SK-N-SH (cell line): ENCODE data around the gene SCGB1D4. TPM values are rescaled to one million over a fixed set of nuclear protein-coding genes. Genes with fewer than 3 reads are reported as not detected.
"Not testable (repeated sequence)": the region's sequence is repeated elsewhere in the genome, so short reads cannot be mapped to it uniquely, and the experiment has no call there.

Experiments
- CTCF ChIA-PET: fragments of 300-600, 350-600 bp; formaldehyde crosslinking; extraction: SDS; loops from one replicate; lab custom pipeline; 2021; lab: Yijun Ruan, JAX
- POLR2A ChIA-PET: fragments of 350-600 bp; sonication (Branson Sonifier 250); formaldehyde crosslinking; extraction: SDS; loops from one replicate; lab custom pipeline; 2020; ENCODE audit warnings: antibody characterized with exemption, inconsistent platforms; lab: Yijun Ruan, JAX
- DNase-seq: peaks from one replicate; pipeline ENCODE4 v3.0.0; 2012
- H2AFZ ChIP-seq: fragments of 200-600 bp; sonication (generic); 2 replicates; pipeline ENCODE4 v1.8.1; 2016; ENCODE audit warnings: antibody characterized with exemption, mild to moderate bottlenecking, low read depth
- H3F3A ChIP-seq: fragments of 200-600 bp; sonication (generic); replicated peaks from 2 replicates; pipeline ENCODE3; 2016; ENCODE audit warnings: antibody characterized with exemption, mild to moderate bottlenecking; ENCODE audit not compliant: insufficient read depth
- H3K27ac ChIP-seq, 2 experiments: fragments of 200-500 bp in 1 of 2; fragments of 200-600 bp in 1 of 2; sonication (Bioruptor generic) in 1 of 2; sonication (generic), shearing (Covaris generic) in 1 of 2; 2 replicates each; pipeline versions ENCODE4 v1.5.1 to v1.6.1; 2014 to 2016; ENCODE audit warnings: low read depth in 2 of 2, inconsistent platforms in 1 of 2, low read length in 1 of 2, mild to moderate bottlenecking in 1 of 2, mixed read lengths in 1 of 2
- H3K27me3 ChIP-seq: fragments of 200-600 bp; sonication (generic), shearing (Covaris generic); 2 replicates; pipeline ENCODE4 v1.6.1; 2016; ENCODE audit warnings: mixed run types; ENCODE audit not compliant: insufficient read depth
- H3K36me3 ChIP-seq, 2 experiments: fragments of 200-500 bp in 1 of 2; fragments of 200-600 bp in 1 of 2; sonication (Bioruptor generic) in 1 of 2; sonication (generic) in 1 of 2; replicated peaks in 1 of 2; 2 replicates each; pipeline versions ENCODE3 to v1.5.1; 2014 to 2016; ENCODE audit warnings: low read length in 1 of 2, mild to moderate bottlenecking in 1 of 2; ENCODE audit not compliant: insufficient read depth in 2 of 2, control insufficient read depth in 1 of 2
- H3K4me1 ChIP-seq, 2 experiments: fragments of 200-500 bp in 1 of 2; fragments of 200-600 bp in 1 of 2; sonication (Bioruptor generic) in 1 of 2; sonication (generic), shearing (Covaris generic) in 1 of 2; 2 replicates each; pipeline versions ENCODE4 v1.5.1 to v1.6.1; 2014 to 2016; ENCODE audit warnings: low read depth in 1 of 2, low read length in 1 of 2, mixed run types in 1 of 2; ENCODE audit not compliant: insufficient read depth in 2 of 2, control insufficient read depth in 1 of 2
- H3K4me2 ChIP-seq: fragments of 200-600 bp; sonication (generic), shearing (Covaris generic); 2 replicates; pipeline ENCODE4 v1.6.1; 2017; ENCODE audit warnings: mixed run types
- H3K4me3 ChIP-seq, 2 experiments: fragments of 200-500 bp in 1 of 2; fragments of 200-600 bp in 1 of 2; sonication (Bioruptor generic) in 1 of 2; sonication (generic), shearing (Covaris generic) in 1 of 2; 2 replicates each; pipeline versions ENCODE4 v1.5.1 to v1.8.1; 2014 to 2016; ENCODE audit warnings: low read depth in 2 of 2, inconsistent platforms in 1 of 2, low read length in 1 of 2, mild to moderate bottlenecking in 1 of 2, mixed read lengths in 1 of 2, moderate library complexity in 1 of 2
- H3K79me2 ChIP-seq: fragments of 200-600 bp; sonication (generic); 2 replicates; pipeline ENCODE4 v1.8.1; 2017; ENCODE audit warnings: mild to moderate bottlenecking; ENCODE audit not compliant: insufficient read depth
- H3K9ac ChIP-seq: fragments of 200-600 bp; sonication (generic); 2 replicates; pipeline ENCODE4 v1.6.1; 2017; ENCODE audit warnings: mixed run types
- H3K9me2 ChIP-seq: fragments of 200-600 bp; sonication (generic); 2 replicates; pipeline ENCODE4 v1.6.1; 2017; ENCODE audit warnings: mixed run types
- H3K9me3 ChIP-seq: fragments of 200-600 bp; sonication (generic); 2 replicates; pipeline ENCODE4 v1.6.1; 2017; ENCODE audit warnings: mixed run types, mild to moderate bottlenecking, moderate library complexity
- H4K20me1 ChIP-seq: fragments of 200-600 bp; sonication (generic); 2 replicates; pipeline ENCODE4 v1.6.1; 2017; ENCODE audit warnings: mild to moderate bottlenecking, mixed run types; ENCODE audit not compliant: insufficient read depth
- EZH2phosphoT487 ChIP-seq: fragments of 200-600 bp; sonication (generic); IDR thresholded peaks from 2 replicates; pipeline ENCODE4 v1.6.1; 2017; ENCODE audit warnings: low read depth, mixed run types, mild to moderate bottlenecking, antibody characterized with exemption, moderate library complexity, borderline replicate concordance
- FOSL2 ChIP-seq: IDR thresholded peaks from 2 replicates; pipeline ENCODE4 v1.4.0; 2012; ENCODE audit warnings: low read depth, mild to moderate bottlenecking, moderate library complexity, borderline replicate concordance
- FOXJ3 ChIP-seq: sonication (generic); formaldehyde crosslinking; IDR thresholded peaks from 2 replicates; pipeline ENCODE4 v1.5.1; 2020; ENCODE audit warnings: mild to moderate bottlenecking, missing genetic modification reagents
- GATA2 ChIP-seq: sonication (generic); formaldehyde crosslinking; IDR thresholded peaks from 2 replicates; pipeline ENCODE4 v1.5.0; 2020; ENCODE audit warnings: mild to moderate bottlenecking, missing genetic modification reagents
- JUND ChIP-seq: IDR thresholded peaks from 2 replicates; pipeline ENCODE4 v1.4.0; 2012
- MXI1 ChIP-seq: IDR thresholded peaks from 2 replicates; pipeline ENCODE4 v1.6.1; 2012; ENCODE audit warnings: mild to moderate bottlenecking, low read depth, low read length, improper control_type of control experiment
- RAD21 ChIP-seq: IDR thresholded peaks from 2 replicates; pipeline ENCODE4 v1.6.1; 2012; ENCODE audit warnings: mild to moderate bottlenecking, low read length
- RCOR1 ChIP-seq: fragments of 150-350 bp; IDR thresholded peaks from 2 replicates; pipeline ENCODE4 v1.6.1; 2017; ENCODE audit warnings: antibody characterized with exemption, low read length
- REST ChIP-seq: IDR thresholded peaks from 2 replicates; pipeline ENCODE4 v1.6.1; 2012; ENCODE audit warnings: mild to moderate bottlenecking, low read depth, low read length, moderate library complexity
- RXRA ChIP-seq: IDR thresholded peaks from 2 replicates; pipeline ENCODE4 v1.4.0; 2012; ENCODE audit warnings: low read depth, mild to moderate bottlenecking, borderline replicate concordance
- SIN3A ChIP-seq: IDR thresholded peaks from 2 replicates; pipeline ENCODE4 v1.6.1; 2012; ENCODE audit warnings: low read depth, mild to moderate bottlenecking, low read length, moderate library complexity, borderline replicate concordance
- TAF1 ChIP-seq: IDR thresholded peaks from 2 replicates; pipeline ENCODE4 v1.6.1; 2012; ENCODE audit warnings: low read depth, mild to moderate bottlenecking, low read length, moderate library complexity, borderline replicate concordance
- TCF12 ChIP-seq: IDR thresholded peaks from 2 replicates; pipeline ENCODE4 v1.4.0; 2012
- TEAD4 ChIP-seq: IDR thresholded peaks from 2 replicates; pipeline ENCODE4 v1.4.0; 2012; ENCODE audit warnings: mild to moderate bottlenecking, borderline replicate concordance; ENCODE audit not compliant: insufficient read depth
- USF1 ChIP-seq: IDR thresholded peaks from 2 replicates; pipeline ENCODE4 v1.4.0; 2012; ENCODE audit warnings: low read depth, borderline replicate concordance
- WGBS: methylation state at CpG from one replicate; pipeline ENCODE4 v1.1.6; 2017; ENCODE audit warnings: low lambda C conversion rate; 5-methylcytosine and 5-hydroxymethylcytosine counted together
- polyA plus RNA-seq, 3 experiments: library from polyadenylated mRNA; depleted of rRNA; stranded (reverse); fragments of >200 nt; gene quantifications; 2 replicates each; pipeline ENCODE4 v1.2.3, GENCODE V29; 2012

SCGB1D4 gene
- polyA plus RNA-seq, 1 of the 3 experiments (the other 2 are of a cell fraction) = not detected

- Histone ChIP-seq H3F3A (peaks cover 6% of the 10 kb centered on the region), H3K9me2 (no peaks in the 10 kb centered on the region), H3K79me2 (no peaks in the 10 kb centered on the region), H3K4me1 (no peaks in the 10 kb centered on the region), H3K9ac (no peak overlapping the region), H3K4me3 (no peak overlapping the region), H3K9me3 (no peaks in the 10 kb centered on the region), H3K27me3 (no peaks in the 10 kb centered on the region), H3K36me3 (no peaks in the 10 kb centered on the region), H4K20me1 (no peaks in the 10 kb centered on the region), H3K4me2 (no peak overlapping the region), H3K27ac (no peak overlapping the region), H2AFZ (no peak overlapping the region)
- no peak for DNase-seq
- 73% methylated on average over 1 of the region's 1 CpG for WGBS
- ChIA-PET CTCF (no interaction called here), POLR2A (no interaction called here)
- TF ChIP-seq SIN3A (no peak), TCF12 (no peak), RXRA (no peak), RCOR1 (no peak), TAF1 (no peak), TEAD4 (no peak), MXI1 (no peak), JUND (no peak), GATA2 (no peak), EZH2phosphoT487 (no peak), USF1 (no peak), FOXJ3 (CRISPR knock-in tag) (no peak), REST (no peak), RAD21 (no peak), FOSL2 (no peak)
These were observed 45.3 kb upstream of the SCGB1D4 start for GRCh38 chr11:62344210-62344609.

- CTCF ChIA-PET, DNase-seq, H3K36me3 ChIP-seq, POLR2A ChIA-PET, H3K9me3 ChIP-seq, H3K4me3 ChIP-seq, H3K9me2 ChIP-seq, H3K4me1 ChIP-seq, H3K27me3 ChIP-seq, H2AFZ ChIP-seq, H3F3A ChIP-seq, H3K27ac ChIP-seq, H3K9ac ChIP-seq, H3K79me2 ChIP-seq, H3K4me2 ChIP-seq, H4K20me1 ChIP-seq: not testable (repeated sequence)
- 83% methylated on average over 7 of the region's 7 CpGs for WGBS
These were observed 44.8 kb upstream of the SCGB1D4 start for GRCh38 chr11:62343646-62344190.
